K562 (cell line): ENCODE data around the gene P3H4. TPM values are rescaled to one million over a fixed set of nuclear protein-coding genes. Genes with fewer than 3 reads are reported as not detected.
A peak's percentile ranks its signal among the peaks of the same experiment; 100 is the strongest.

Experiments used
- ATAC-seq: fragments of 200-7000 bp; cut with Tn5 transposase; 3 replicates; pipeline ENCODE4 v1.9.1; 2020; ENCODE audit warnings: moderate library complexity
- BruUV-seq: library from RNA; stranded (reverse); fragments of 400-500 nt; replicated peaks from 2 replicates; lab custom pipeline; 2021; lab: Mats Ljungman, UMichigan
- CTCF ChIA-PET: fragments of 300-600 bp; formaldehyde crosslinking; extraction: SDS; loops from one replicate; lab custom pipeline; 2021; ENCODE audit warnings: low intra/inter-chr PET ratio; lab: Yijun Ruan, JAX
- POLR2A ChIA-PET: fragments of 300-600, 350-650 bp; sonication (Branson Sonifier 250); formaldehyde crosslinking; extraction: SDS; loops from one replicate; lab custom pipeline; 2021; ENCODE audit warnings: antibody characterized with exemption, inconsistent platforms; lab: Yijun Ruan, JAX
- DNase-seq, 4 experiments: peaks; one replicate each; pipeline versions ENCODE4 v3.0.0 to v3.0.0-alpha.2; 2011 to 2018; ENCODE audit warnings: low spot score in 3 of 4, mixed read lengths in 3 of 4; ENCODE audit errors: extremely low read depth in 1 of 4
- FAIRE-seq: peaks from 2 replicates; lab custom pipeline; 2011; peaks lifted over from hg19 to GRCh38; lab: Jason Lieb, UNC
- H2AFZ ChIP-seq: 2 replicates; pipeline ENCODE4 v1.6.0; 2011; ENCODE audit warnings: low read depth, low read length, control low read depth, inconsistent platforms
- H3K27ac ChIP-seq: fragments of 200-600 bp; 3 replicates; pipeline ENCODE4 v1.8.0; 2011; ENCODE audit warnings: low read depth, mild to moderate bottlenecking, control low read depth, inconsistent platforms, low read length, moderate library complexity, mixed read lengths; ENCODE audit errors: extremely low read depth
- H3K27me3 ChIP-seq, 2 experiments: fragments of 300-600 bp in 1 of 2; 2 replicates in 1 of 2; 3 replicates in 1 of 2; pipeline versions ENCODE4 v1.6.0 to v1.8.0; 2011; ENCODE audit warnings: inconsistent platforms in 2 of 2, low read length in 2 of 2, mild to moderate bottlenecking in 1 of 2, mixed read lengths in 1 of 2, moderate library complexity in 1 of 2; ENCODE audit not compliant: control insufficient read depth in 2 of 2, insufficient read depth in 2 of 2
- H3K36me3 ChIP-seq: fragments of 300-600 bp; 3 replicates; pipeline ENCODE4 v1.8.0; 2011; ENCODE audit warnings: mild to moderate bottlenecking, low read length, inconsistent platforms; ENCODE audit not compliant: control insufficient read depth, insufficient read depth
- H3K4me1 ChIP-seq, 2 experiments: fragments of 200-600 bp in 1 of 2; replicated peaks in 1 of 2; 2 replicates in 1 of 2; 3 replicates in 1 of 2; pipeline versions ENCODE4 v1.5.1 to v1.8.0; 2011; ENCODE audit warnings: inconsistent platforms in 2 of 2, low read length in 2 of 2, mild to moderate bottlenecking in 1 of 2, mixed read lengths in 1 of 2, moderate library complexity in 1 of 2; ENCODE audit not compliant: control insufficient read depth in 2 of 2, insufficient read depth in 2 of 2
- H3K4me2 ChIP-seq: 2 replicates; pipeline ENCODE4 v1.6.1; 2011; ENCODE audit warnings: low read length, control low read depth, inconsistent platforms, mixed read lengths; ENCODE audit not compliant: insufficient read depth
- H3K4me3 ChIP-seq: fragments of 200-600 bp; sonication (generic), shearing (Covaris generic); 2 replicates; pipeline ENCODE4 v1.5.1; 2016; ENCODE audit warnings: control low read depth, inconsistent platforms
- H3K79me2 ChIP-seq: fragments of 200-600 bp; 3 replicates; pipeline ENCODE4 v1.8.0; 2011; ENCODE audit warnings: low read length, inconsistent platforms; ENCODE audit not compliant: control insufficient read depth, insufficient read depth
- H3K9ac ChIP-seq, 2 experiments: 2 replicates each; pipeline versions ENCODE4 v1.6.0 to v1.6.1; 2011; ENCODE audit warnings: low read depth in 2 of 2, low read length in 2 of 2, control low read depth in 1 of 2, inconsistent platforms in 1 of 2, mild to moderate bottlenecking in 1 of 2, mixed read lengths in 1 of 2; ENCODE audit not compliant: insufficient read depth in 1 of 2
- H3K9me1 ChIP-seq: one replicate; pipeline ENCODE4 v1.6.0; 2011; ENCODE audit warnings: inconsistent platforms, mild to moderate bottlenecking, low read length, moderate library complexity; ENCODE audit not compliant: control insufficient read depth, insufficient read depth
- H3K9me3 ChIP-seq: replicated peaks from 2 replicates; pipeline ENCODE4 v1.5.1; 2011; ENCODE audit warnings: low read depth, low read length, inconsistent platforms; ENCODE audit not compliant: control insufficient read depth, insufficient read depth
- H4K20me1 ChIP-seq: replicated peaks from 2 replicates; pipeline ENCODE4 v1.6.1; 2011; ENCODE audit warnings: low read length, inconsistent platforms, mixed read lengths; ENCODE audit not compliant: control insufficient read depth, insufficient read depth
- HDAC2 ChIP-seq: fragments of 450-650 bp; IDR thresholded peaks from 2 replicates; pipeline ENCODE4 v1.6.1; 2016; ENCODE audit warnings: mild to moderate bottlenecking
- KAT7 ChIP-seq: sonication (generic); formaldehyde crosslinking; IDR thresholded peaks from 2 replicates; pipeline ENCODE4 v1.8.0; 2022; ENCODE audit warnings: missing genetic modification reagents, mild to moderate bottlenecking, borderline replicate concordance
- POLR2A ChIP-seq: fragments of 450-650 bp; conservative IDR thresholded peaks from 2 replicates; pipeline ENCODE4 v1.6.1; 2016
- PTRF ChIP-seq: fragments of 450-650 bp; IDR thresholded peaks from 2 replicates; pipeline ENCODE4 v1.6.1; 2016; ENCODE audit warnings: mild to moderate bottlenecking, missing genetic modification characterization, missing compliant biosample characterization
- WGBS: fragments of 100-300 bp; shearing (Covaris generic); methylation state at CpG from one replicate; pipeline ENCODE4 v1.1.6; 2016; ENCODE audit warnings: low coverage, mixed read lengths; ENCODE audit not compliant: insufficient coverage; ENCODE audit errors: missing lambda C conversion rate; 5-methylcytosine and 5-hydroxymethylcytosine counted together
- in situ Hi-C: fragments of 300-500 bp; cut with MboI; formaldehyde crosslinking; loops from 4 replicates; pipeline ENCODE4 v1.15.0; 2018; ENCODE audit warnings: inconsistent platforms, mixed read lengths
- intact Hi-C: fragments of 100-400 bp; cut with micrococcal nuclease; formaldehyde crosslinking; loops from 2 replicates; pipeline ENCODE4 v1.14.2; 2022
- polyA plus RNA-seq, 8 experiments: library from polyadenylated mRNA; depleted of rRNA in 4 of 8; stranded (reverse) in 5 of 8; unstranded in 3 of 8; fragments of >200 nt; fragmentation: Nextera tagmentation in 2 of 8; fragmentation: Illumina TruSeq in 1 of 8; extraction: Ambion mirVana in 2 of 8; extraction: Trizol in 1 of 8; gene quantifications; 2 replicates each; pipeline versions ENCODE4 v1.2.1 to v1.2.3, GENCODE V29; 2011 to 2014; ENCODE audit warnings: inconsistent platforms in 1 of 8, missing spikeins in 1 of 8
- total RNA-seq, 7 experiments: library from RNA; depleted of rRNA in 6 of 7; stranded (reverse); fragments of >200 nt in 6 of 7; fragmentation: Illumina TruSeq in 2 of 7; extraction: Trizol in 2 of 7; gene quantifications; 2 replicates each; pipeline versions ENCODE4 v1.2.1 to v1.2.3, GENCODE V29; 2011 to 2021; ENCODE audit warnings: low replicate concordance in 1 of 7
- TF ChIP-seq, protein P1 (sequence below): sonication (generic); formaldehyde crosslinking; IDR thresholded peaks from 2 replicates; pipeline ENCODE4 v1.8.0; 2022; ENCODE audit warnings: missing genetic modification reagents, mild to moderate bottlenecking, borderline replicate concordance

P3H4 gene
- total and polyA plus RNA-seq, 9 of the 15 experiments (the other 6 are each of a cell fraction or from before 2014, with no cell fraction given): 0.10 to 3.7 (median 1.0) TPM

DNA sequence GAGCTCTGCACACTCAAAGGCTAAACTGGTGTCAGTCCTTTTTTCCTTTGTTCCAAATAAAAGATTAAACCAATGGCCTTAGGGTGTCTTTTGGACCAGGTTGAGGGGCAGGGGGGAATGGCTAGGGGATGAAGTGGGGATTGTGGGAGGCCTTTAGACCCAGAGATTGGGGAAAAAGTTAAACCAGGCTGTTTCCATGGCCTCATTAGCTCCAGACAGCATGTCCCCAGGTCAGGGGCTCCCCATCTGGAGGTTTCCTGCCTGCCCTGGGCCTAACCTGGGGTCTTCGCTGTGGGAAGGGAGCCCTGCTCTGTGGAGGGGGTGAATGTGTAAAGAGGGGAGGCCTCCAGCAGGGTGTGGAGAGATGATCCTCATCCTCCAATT lies 11.4 kb upstream of the P3H4 start:
- Histone ChIP-seq H2AFZ (no peak overlapping the region), H3K4me2 (no peak overlapping the region), H3K27me3 (no peaks in the 10 kb centered on the region), H3K9me3 (no peaks in the 10 kb centered on the region), H3K9me1 (no peaks in the 10 kb centered on the region), H4K20me1 (no peaks in the 10 kb centered on the region), H3K9ac (peak overlapping the region in 1 of 2 experiments; percentile 79; a peak in 2 of 4 replicates), H3K27ac (no peak overlapping the region), H3K4me1 (peaks cover 2 to 35% of the 10 kb centered on the region in 2 experiments; a peak in 4 of 5 replicates), H3K4me3 (no peak overlapping the region), H3K79me2 (no peaks in the 10 kb centered on the region), H3K36me3 (peaks cover 29% of the 10 kb centered on the region)
- BruUV-seq: no TSS peak
- intact Hi-C loops (no loop called here), in situ Hi-C loops (no loop called here)
- DNase-seq: no peak
- ChIA-PET CTCF (no interaction called here), POLR2A (interaction anchor here (1.0 to 1.5 kb wide), 6 partner anchors 9 to 89 kb away, joined by 3 to 6 read pairs (median 4); partner anchors contain the start of genes HAP1 and NT5C3B)
- no CpG with 5 or more reads among the region's 1 CpG for WGBS
- FAIRE-seq: no peak
- ATAC-seq: no peak
- TF ChIP-seq, protein P1, sequence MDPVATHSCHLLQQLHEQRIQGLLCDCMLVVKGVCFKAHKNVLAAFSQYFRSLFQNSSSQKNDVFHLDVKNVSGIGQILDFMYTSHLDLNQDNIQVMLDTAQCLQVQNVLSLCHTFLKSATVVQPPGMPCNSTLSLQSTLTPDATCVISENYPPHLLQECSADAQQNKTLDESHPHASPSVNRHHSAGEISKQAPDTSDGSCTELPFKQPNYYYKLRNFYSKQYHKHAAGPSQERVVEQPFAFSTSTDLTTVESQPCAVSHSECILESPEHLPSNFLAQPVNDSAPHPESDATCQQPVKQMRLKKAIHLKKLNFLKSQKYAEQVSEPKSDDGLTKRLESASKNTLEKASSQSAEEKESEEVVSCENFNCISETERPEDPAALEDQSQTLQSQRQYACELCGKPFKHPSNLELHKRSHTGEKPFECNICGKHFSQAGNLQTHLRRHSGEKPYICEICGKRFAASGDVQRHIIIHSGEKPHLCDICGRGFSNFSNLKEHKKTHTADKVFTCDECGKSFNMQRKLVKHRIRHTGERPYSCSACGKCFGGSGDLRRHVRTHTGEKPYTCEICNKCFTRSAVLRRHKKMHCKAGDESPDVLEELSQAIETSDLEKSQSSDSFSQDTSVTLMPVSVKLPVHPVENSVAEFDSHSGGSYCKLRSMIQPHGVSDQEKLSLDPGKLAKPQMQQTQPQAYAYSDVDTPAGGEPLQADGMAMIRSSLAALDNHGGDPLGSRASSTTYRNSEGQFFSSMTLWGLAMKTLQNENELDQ (CRISPR knock-in tag): no peak
- no peak for TF ChIP-seq KAT7
- TF ChIP-seq PTRF (tag): no peak
- TF ChIP-seq POLR2A: 0 out of 2 replicates have a peak, but pooled peaks have one; percentile 11
- no peak for TF ChIP-seq HDAC2
